ENCODE data around the gene OR6C75.
"Not testable (repeated sequence)": the region's sequence is repeated elsewhere in the genome, so short reads cannot be mapped to it uniquely, and the experiment has no call there.

OR6C75 gene

DNA sequence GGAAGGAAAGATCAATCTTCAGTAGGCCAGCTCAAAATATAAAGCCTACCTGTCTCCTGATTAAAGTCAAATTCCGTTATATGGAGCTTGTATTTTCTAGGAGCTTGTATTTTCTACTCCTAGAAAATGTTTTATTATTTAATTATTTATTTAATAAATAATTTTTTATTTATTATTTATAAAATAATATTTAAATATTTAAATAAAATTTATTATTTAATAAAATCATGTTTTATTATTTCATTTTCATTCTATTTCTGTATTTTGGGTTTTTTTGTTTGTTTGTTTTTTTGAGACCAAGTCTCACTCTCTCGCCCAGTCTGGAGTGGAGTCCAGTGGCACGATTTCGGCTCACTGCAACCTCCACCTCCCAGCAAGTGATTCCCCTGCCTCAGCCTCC is 9.7 kb downstream of the OR6C75 start:
- H3K27ac ChIP-seq = no peak overlapping the region
- no peak for TF ChIP-seq ZFX (IDR thresholded peaks at IDR 0.05; ENCODE audit: borderline replicate concordance)
- no peak for TF ChIP-seq CTCF (IDR thresholded peaks at IDR 0.05)

- TF ChIP-seq CTCF (IDR thresholded peaks at IDR 0.05) (no peak), ZFX (IDR thresholded peaks at IDR 0.05; ENCODE audit: borderline replicate concordance) (no peak)
- no peak overlapping the region for H3K27ac ChIP-seq
Measured at GRCh38 chr12:55385891-55386290, 23.1 kb downstream of the OR6C75 start.

DNA sequence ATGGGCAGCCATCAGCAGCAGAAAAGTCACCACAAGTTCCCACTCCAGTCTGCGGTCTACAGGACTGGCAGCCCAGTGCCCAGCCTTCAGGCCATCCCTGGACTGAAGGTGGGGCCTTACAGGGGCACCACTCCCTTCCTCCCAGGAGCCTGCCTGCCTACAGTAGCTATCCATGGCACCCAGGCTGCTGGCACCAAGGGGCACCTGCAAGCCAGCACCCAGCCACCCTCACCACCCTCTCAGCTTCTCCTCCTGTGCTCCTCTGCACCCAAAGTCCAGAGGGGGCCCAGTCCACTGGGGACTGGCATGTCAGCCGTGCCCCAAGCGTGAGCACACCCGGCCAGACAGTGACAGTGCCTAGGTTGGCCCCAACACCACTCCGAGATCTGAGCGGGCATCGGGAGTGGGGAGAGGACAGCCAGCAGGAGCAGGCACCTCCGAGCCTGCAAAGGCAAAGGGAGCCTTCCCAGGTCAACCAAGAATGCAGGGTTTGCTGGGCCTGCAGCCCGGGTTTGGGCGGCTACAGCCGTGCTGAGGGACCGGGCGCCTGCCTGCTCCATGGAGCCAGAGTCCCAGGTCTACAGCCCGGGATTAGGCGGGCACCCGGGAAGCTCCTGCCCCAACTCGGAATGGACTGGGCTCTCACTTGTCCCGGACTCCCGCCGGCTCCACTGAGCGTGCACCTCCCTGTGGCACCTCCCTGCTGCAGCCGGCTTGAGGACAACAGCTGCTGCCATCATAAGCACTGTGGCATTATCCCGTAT is 29.4 kb downstream of the OR6C75 start:
- TF ChIP-seq ZFX (IDR thresholded peaks at IDR 0.05; ENCODE audit: borderline replicate concordance) (no peak), CTCF (IDR thresholded peaks at IDR 0.05) (no peak)
- no peak overlapping the region for H3K27ac ChIP-seq

- H3K27ac ChIP-seq = no peak overlapping the region
- TF ChIP-seq CTCF (IDR thresholded peaks at IDR 0.05) (no peak), ZFX (IDR thresholded peaks at IDR 0.05; ENCODE audit: borderline replicate concordance) (no peak)
Measured at GRCh38 chr12:55396326-55396725, 33.6 kb downstream of the OR6C75 start.

GRCh38 chr12:55400229-55400628 is 37.5 kb downstream of the OR6C75 start, which contains the start of gene OR6C65:
TSS of gene OR6C65 (plus strand) at chr12:55400529. CDS start at chr12:55400529, 0 bp downstream.
- no peak within 1 kb of the TSS for H3K27ac ChIP-seq
- no peak for TF ChIP-seq CTCF (IDR thresholded peaks at IDR 0.05)
- TF ChIP-seq ZFX (IDR thresholded peaks at IDR 0.05; ENCODE audit: borderline replicate concordance) = no peak

DNA sequence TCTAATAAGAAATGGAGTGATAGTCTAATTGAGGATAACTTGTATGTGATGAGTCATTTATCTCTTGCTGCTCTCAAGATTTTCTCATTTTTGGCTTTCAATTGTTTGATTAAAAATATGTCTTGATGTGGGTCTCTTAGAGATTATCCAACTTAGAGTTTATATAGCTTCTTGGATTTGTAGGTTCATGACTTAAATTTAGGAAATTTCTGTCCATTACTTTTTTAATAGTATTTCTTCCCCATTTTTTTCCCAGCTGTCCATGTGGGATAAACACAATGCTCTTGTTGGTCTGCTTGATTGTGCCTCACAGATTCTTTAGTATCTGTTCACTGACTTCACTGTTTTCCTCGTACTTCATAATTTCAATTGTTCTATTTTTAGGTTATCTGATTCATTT is 45.1 kb downstream of the OR6C75 start:
- H3K27ac ChIP-seq = no peak overlapping the region
- TF ChIP-seq CTCF (IDR thresholded peaks at IDR 0.05) (no peak), ZFX (IDR thresholded peaks at IDR 0.05; ENCODE audit: borderline replicate concordance) (no peak)

DNA sequence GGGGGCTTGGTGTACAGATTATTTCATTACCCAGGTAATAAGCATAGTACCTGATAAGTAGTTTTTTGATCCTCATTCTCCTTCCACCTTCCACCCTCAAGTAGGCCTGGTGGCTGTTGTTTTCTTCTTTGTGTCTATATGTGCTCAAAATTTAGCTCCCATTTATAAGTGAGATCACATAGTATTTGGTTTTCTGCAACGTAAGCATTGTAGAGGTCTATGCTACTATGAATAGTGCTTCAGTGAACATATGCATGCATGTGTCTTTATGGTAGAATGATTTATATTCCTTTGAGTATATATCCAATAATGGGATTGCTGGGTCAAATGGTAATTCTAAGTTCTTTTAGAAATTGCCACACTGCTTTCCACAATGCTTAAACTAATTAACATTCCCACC is 46.4 kb downstream of the OR6C75 start:
- not testable (repeated sequence) for H3K27ac ChIP-seq

GRCh38 chr12:55412138-55412537 is 49.4 kb downstream of the OR6C75 start:
- H3K27ac ChIP-seq = not testable (repeated sequence)
